H1 (cell line): ENCODE data around the gene GALNT2.

Experiments
- ATF3 ChIP-seq: IDR thresholded peaks from 2 replicates; pipeline ENCODE4 v1.6.1; 2011; ENCODE audit warnings: low read depth, mild to moderate bottlenecking, low read length; ENCODE audit not compliant: insufficient read depth
- BACH1 ChIP-seq: IDR thresholded peaks from 2 replicates; pipeline ENCODE4 v1.6.1; 2012; ENCODE audit warnings: low read length, improper control_type of control experiment
- EP300 ChIP-seq, 2 experiments: IDR thresholded peaks; 1 replicate in 1 of 2; 2 replicates in 1 of 2; pipeline ENCODE4 v1.6.1; 2011 to 2012; ENCODE audit warnings: low read depth in 2 of 2, low read length in 2 of 2, mild to moderate bottlenecking in 2 of 2, borderline replicate concordance in 1 of 2, inconsistent platforms in 1 of 2, moderate library complexity in 1 of 2
- FOSL1 ChIP-seq: IDR thresholded peaks from 2 replicates; pipeline ENCODE4 v1.6.1; 2011; ENCODE audit warnings: mild to moderate bottlenecking, low read depth, low read length, moderate library complexity; ENCODE audit not compliant: insufficient read depth
- JUND ChIP-seq: IDR thresholded peaks from 2 replicates; pipeline ENCODE4 v1.6.1; 2011; ENCODE audit warnings: mild to moderate bottlenecking, improper control_type of control experiment, low read length
- MAFK ChIP-seq: IDR thresholded peaks from 2 replicates; pipeline ENCODE4 v1.6.1; 2012; ENCODE audit warnings: low read depth, mild to moderate bottlenecking, improper control_type of control experiment, low read length
- RAD21 ChIP-seq, 2 experiments: IDR thresholded peaks in 1 of 2; conservative IDR thresholded peaks in 1 of 2; 2 replicates each; pipeline ENCODE4 v1.6.1; 2011; ENCODE audit warnings: low read depth in 2 of 2, low read length in 2 of 2, improper control_type of control experiment in 1 of 2, inconsistent platforms in 1 of 2, mild to moderate bottlenecking in 1 of 2, moderate library complexity in 1 of 2
- RFX5 ChIP-seq: IDR thresholded peaks from 2 replicates; pipeline ENCODE4 v1.6.1; 2011; ENCODE audit warnings: low read depth, low read length, improper control_type of control experiment, borderline replicate concordance
- SP4 ChIP-seq: IDR thresholded peaks from 2 replicates; pipeline ENCODE4 v1.6.1; 2012; ENCODE audit warnings: low read length, inconsistent platforms
- TF ChIP-seq, protein P1 (sequence below), 3 experiments: IDR thresholded peaks; 1 replicate in 2 of 3; 2 replicates in 1 of 3; pipeline versions ENCODE4 v1.5.1 to v1.6.1; 2011; ENCODE audit warnings: low read length in 3 of 3, mild to moderate bottlenecking in 3 of 3, inconsistent platforms in 2 of 3, low read depth in 1 of 3, moderate library complexity in 1 of 3; ENCODE audit not compliant: insufficient read depth in 1 of 3; ENCODE audit errors: control extremely low read depth in 1 of 3

DNA sequence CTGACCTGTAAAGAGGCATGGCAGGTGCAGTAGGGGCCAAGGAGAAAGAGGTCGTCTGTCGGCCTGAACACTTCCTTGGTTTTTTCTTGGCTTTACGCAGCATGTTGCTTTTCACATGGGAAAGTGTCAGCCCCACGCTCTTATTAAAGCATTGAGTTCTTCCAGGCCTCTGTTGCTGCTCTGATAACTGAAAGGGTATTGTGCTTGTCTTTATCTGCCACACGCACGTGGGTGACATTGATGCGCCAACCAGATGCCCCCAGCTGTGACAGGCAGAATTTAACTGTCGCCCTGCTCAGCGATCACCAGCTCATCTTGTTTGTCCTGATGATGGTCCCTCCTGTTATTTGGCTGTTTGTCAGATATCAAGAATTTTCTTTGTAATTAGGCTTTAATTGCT is 76.5 kb downstream of the GALNT2 start:
- TF ChIP-seq SP4, result no peak
- no peak for TF ChIP-seq RFX5
- TF ChIP-seq, protein P1, sequence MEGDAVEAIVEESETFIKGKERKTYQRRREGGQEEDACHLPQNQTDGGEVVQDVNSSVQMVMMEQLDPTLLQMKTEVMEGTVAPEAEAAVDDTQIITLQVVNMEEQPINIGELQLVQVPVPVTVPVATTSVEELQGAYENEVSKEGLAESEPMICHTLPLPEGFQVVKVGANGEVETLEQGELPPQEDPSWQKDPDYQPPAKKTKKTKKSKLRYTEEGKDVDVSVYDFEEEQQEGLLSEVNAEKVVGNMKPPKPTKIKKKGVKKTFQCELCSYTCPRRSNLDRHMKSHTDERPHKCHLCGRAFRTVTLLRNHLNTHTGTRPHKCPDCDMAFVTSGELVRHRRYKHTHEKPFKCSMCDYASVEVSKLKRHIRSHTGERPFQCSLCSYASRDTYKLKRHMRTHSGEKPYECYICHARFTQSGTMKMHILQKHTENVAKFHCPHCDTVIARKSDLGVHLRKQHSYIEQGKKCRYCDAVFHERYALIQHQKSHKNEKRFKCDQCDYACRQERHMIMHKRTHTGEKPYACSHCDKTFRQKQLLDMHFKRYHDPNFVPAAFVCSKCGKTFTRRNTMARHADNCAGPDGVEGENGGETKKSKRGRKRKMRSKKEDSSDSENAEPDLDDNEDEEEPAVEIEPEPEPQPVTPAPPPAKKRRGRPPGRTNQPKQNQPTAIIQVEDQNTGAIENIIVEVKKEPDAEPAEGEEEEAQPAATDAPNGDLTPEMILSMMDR (IDR thresholded peaks at IDR 0.05; ENCODE audit: control extremely low read depth in 1 of 3, insufficient read depth in 1 of 3, low read depth in 1 of 3, low read length in 3 of 3), result no peak
- TF ChIP-seq JUND, result no peak
- TF ChIP-seq RAD21 (IDR thresholded peaks at IDR 0.05 in 1 of 2, conservative IDR thresholded peaks at IDR 0.05 in 1 of 2; ENCODE audit: low read depth in 2 of 2, low read length in 2 of 2), result no peak
- no peak for TF ChIP-seq BACH1
- TF ChIP-seq MAFK, result no peak
- TF ChIP-seq ATF3, result no peak
- no peak for TF ChIP-seq FOSL1
- no peak for TF ChIP-seq EP300 (IDR thresholded peaks at IDR 0.05; ENCODE audit: borderline replicate concordance in 1 of 2, low read depth in 2 of 2, low read length in 2 of 2)
